Measurements from ENCODE around the gene TNS4. TPM values are rescaled to one million over a fixed set of nuclear protein-coding genes. Genes with fewer than 3 reads are reported as not detected.

TNS4 gene
- polyA plus RNA-seq, 2 donors: 25.4 to 74.8 TPM

DNA sequence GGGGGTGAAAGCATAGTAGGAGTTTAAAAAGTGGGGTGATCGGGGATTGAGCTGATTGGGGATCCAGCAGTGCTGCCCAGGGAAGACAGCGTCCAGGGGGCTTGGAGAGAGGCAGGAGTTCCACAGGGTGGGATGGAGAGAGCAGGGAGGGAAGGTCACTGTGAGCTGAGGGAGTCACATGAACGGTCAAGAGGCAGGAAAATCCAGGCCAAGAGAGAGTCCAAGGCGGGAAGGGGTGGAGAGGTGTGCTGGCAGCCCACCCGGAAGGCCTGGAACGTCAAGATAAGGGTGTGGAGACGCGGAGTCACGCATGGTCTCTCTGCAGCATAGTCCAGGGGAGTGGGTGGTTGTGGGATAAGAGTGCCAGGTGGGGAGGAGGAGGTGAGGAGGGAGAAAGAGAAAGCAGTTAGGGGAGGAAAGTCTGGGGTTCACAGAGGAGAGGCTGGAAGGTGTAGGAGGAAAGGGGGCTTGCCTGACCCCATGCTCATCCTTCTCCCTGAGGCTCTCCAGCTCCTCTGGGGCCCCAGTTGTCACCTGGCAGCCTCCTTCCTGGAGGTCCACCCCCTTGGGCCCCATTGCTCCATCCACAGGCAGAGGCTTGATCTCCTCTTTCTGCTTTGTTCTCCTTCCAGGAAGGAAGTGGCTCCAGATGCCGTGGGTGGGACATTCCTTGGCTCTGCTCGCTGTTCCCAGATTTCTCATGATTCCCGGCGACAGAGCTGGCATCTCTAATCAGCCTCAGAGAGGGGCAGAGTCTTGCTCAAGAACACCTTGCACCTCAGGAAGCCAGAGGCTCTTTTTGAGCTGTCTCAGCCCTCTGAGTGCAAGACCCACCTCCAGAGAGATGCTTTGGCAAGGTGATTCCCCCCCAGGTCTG lies 35.1 kb upstream of the TNS4 start:
- 30 to 37% methylated on average over 13 of the region's 13 CpGs for WGBS, 2 donors
- Histone ChIP-seq H3K4me1 (ENCODE audit: control insufficient read depth in 2 of 2, insufficient read depth in 2 of 2, low read length in 1 of 2) (peaks cover 0 to 44% of the 10 kb centered on the region in 2 donors), H3K9me3 (ENCODE audit: control insufficient read depth in 2 of 2, insufficient read depth in 1 of 2, low read depth in 1 of 2, low read length in 1 of 2) (peaks cover 0 to 2% of the 10 kb centered on the region in 2 donors), H3K36me3 (ENCODE audit: control insufficient read depth in 2 of 2, insufficient read depth in 2 of 2, low read length in 1 of 2) (no peaks in the 10 kb centered on the region), H3K4me3 (ENCODE audit: low read depth in 1 of 2, low read length in 2 of 2) (no peak overlapping the region), H3K27ac (ENCODE audit: low read depth in 2 of 2, low read length in 1 of 2) (peak overlapping the region; percentile 81 to 83), H3K27me3 (ENCODE audit: control insufficient read depth in 1 of 2, insufficient read depth in 2 of 2, low read length in 2 of 2) (no peaks in the 10 kb centered on the region)

DNA sequence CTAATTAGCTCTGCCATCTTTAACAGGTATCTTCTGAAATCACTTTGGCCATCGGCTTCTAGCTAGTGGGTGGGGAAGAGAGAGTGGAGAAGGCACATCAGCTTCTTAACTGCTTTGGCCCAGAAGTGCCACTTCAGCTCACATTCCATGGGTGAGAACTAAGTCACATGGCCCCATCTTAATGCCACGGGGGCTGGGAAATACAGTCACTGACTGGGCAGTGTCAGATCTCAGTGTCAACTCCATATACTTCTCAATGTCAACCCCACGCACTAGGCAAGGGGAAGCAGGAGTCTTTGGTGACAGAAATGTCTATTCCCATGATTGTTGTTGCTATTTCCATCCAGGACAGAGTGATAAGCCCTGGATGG lies 34.5 kb upstream of the TNS4 start:
- 43 to 51% methylated on average over 3 of the region's 3 CpGs for WGBS, 2 donors
- Histone ChIP-seq H3K9me3 (ENCODE audit: control insufficient read depth in 2 of 2, insufficient read depth in 1 of 2, low read depth in 1 of 2, low read length in 1 of 2) (peaks cover 0 to 2% of the 10 kb centered on the region in 2 donors), H3K36me3 (ENCODE audit: control insufficient read depth in 2 of 2, insufficient read depth in 2 of 2, low read length in 1 of 2) (no peaks in the 10 kb centered on the region), H3K27me3 (ENCODE audit: control insufficient read depth in 1 of 2, insufficient read depth in 2 of 2, low read length in 2 of 2) (no peaks in the 10 kb centered on the region), H3K4me3 (ENCODE audit: low read depth in 1 of 2, low read length in 2 of 2) (no peak overlapping the region), H3K27ac (ENCODE audit: low read depth in 2 of 2, low read length in 1 of 2) (peak overlapping the region; percentile 81 to 83), H3K4me1 (ENCODE audit: control insufficient read depth in 2 of 2, insufficient read depth in 2 of 2, low read length in 1 of 2) (peaks cover 0 to 41% of the 10 kb centered on the region in 2 donors)

DNA sequence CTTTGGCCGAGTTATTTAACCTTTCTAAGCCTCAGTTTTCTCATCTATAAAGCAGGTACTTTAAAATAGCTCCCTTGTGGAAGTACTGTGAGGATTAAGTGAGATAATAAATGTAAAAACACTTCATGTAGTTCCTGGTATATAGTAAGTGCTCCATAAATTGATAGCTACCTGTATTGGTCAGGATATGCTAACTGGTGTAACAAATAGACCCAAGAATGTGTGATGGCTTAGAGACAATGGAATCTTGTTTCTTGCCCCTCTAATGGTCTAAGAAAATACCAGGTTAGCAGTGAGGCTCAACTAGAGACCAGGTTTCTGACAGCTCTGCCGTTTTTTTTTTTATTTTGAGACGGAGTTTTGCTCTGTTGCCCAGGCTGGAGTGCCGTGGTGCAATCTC lies 34.0 kb upstream of the TNS4 start:
- Histone ChIP-seq H3K4me3 (ENCODE audit: low read depth in 1 of 2, low read length in 2 of 2) (no peak overlapping the region), H3K9me3 (ENCODE audit: control insufficient read depth in 2 of 2, insufficient read depth in 1 of 2, low read depth in 1 of 2, low read length in 1 of 2) (peaks cover 0 to 2% of the 10 kb centered on the region in 2 donors), H3K4me1 (ENCODE audit: control insufficient read depth in 2 of 2, insufficient read depth in 2 of 2, low read length in 1 of 2) (peaks cover 0 to 43% of the 10 kb centered on the region in 2 donors), H3K27me3 (ENCODE audit: control insufficient read depth in 1 of 2, insufficient read depth in 2 of 2, low read length in 2 of 2) (no peaks in the 10 kb centered on the region), H3K27ac (ENCODE audit: low read depth in 2 of 2, low read length in 1 of 2) (peak overlapping the region in 1 of 2 donors; percentile 83), H3K36me3 (ENCODE audit: control insufficient read depth in 2 of 2, insufficient read depth in 2 of 2, low read length in 1 of 2) (no peaks in the 10 kb centered on the region)
- 87% methylated on average over 4 of the region's 4 CpGs for WGBS, 2 donors

DNA sequence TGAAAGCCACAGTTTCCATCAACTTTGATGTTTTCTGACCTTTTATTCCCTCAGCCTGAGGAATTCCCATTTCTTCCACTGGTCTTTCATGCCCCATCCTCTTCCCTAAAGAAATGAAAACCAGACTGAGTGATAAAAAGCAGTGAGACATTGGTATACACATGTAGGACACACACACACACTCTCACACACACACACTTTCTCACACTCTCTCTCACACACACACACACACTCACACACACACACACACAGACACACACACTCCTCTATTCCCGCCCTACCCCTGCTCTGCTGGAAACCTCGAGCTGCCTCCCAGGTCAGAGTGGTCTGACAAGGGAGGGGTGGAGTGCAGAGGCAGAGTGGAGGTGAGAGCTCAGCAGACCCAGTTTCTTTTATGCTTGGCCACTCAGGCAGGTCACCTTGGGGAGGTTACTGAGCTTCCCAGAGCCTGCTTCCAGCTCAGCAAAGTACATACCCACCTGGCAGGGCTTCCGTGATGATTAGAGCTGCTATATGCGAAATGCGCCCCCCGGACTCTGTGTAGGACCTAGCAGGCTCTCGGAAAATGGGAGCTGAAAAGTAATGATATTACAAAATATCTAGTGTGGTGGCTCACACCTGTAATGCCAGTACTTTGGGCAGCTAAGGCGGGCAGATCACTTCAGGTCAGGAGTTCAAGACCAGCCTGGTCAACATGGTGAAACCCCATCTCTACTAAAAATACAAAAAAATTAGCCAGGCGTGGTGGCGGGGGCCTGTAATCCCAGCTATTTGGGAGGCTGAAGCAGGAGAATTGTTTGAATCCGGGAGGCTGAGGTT lies 33.2 kb upstream of the TNS4 start:
- H3K4me1 ChIP-seq (ENCODE audit: control insufficient read depth in 2 of 2, insufficient read depth in 2 of 2, low read length in 1 of 2): peaks cover 0 to 41% of the 10 kb centered on the region in 2 donors
- WGBS, 2 donors: 78 to 83% methylated on average over 11 of the region's 11 CpGs
- no peaks in the 10 kb centered on the region for H3K36me3 ChIP-seq (ENCODE audit: control insufficient read depth in 2 of 2, insufficient read depth in 2 of 2, low read length in 1 of 2)
- peak overlapping the region; percentile 46 to 78 for H3K27ac ChIP-seq (ENCODE audit: low read depth in 2 of 2, low read length in 1 of 2)
- no peaks in the 10 kb centered on the region for H3K9me3 ChIP-seq (ENCODE audit: control insufficient read depth in 2 of 2, insufficient read depth in 1 of 2, low read depth in 1 of 2, low read length in 1 of 2)
- H3K27me3 ChIP-seq (ENCODE audit: control insufficient read depth in 1 of 2, insufficient read depth in 2 of 2, low read length in 2 of 2): no peaks in the 10 kb centered on the region
- no peak overlapping the region for H3K4me3 ChIP-seq (ENCODE audit: low read depth in 1 of 2, low read length in 2 of 2)

DNA sequence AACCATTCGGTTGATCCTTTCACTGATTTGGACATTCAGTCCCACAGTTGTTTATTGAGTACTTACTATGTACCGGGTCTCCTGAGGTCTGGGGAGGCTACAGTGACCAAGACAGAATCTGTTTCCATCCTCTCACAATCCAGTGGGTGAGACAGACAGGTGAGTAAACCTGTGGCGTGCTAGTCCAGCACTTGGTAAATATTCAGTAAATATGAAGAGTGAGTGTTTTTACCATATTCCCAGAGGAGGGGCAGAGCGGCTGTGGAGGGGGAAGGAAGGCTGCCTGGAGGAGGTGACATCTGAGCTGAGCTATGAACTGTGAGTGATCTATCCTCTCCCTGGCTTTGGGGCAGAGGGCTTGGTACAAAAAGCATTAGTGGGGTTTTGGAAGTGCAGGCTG lies 32.5 kb upstream of the TNS4 start:
- Histone ChIP-seq H3K4me3 (ENCODE audit: low read depth in 1 of 2, low read length in 2 of 2) (no peak overlapping the region), H3K9me3 (ENCODE audit: control insufficient read depth in 2 of 2, insufficient read depth in 1 of 2, low read depth in 1 of 2, low read length in 1 of 2) (no peaks in the 10 kb centered on the region), H3K27me3 (ENCODE audit: control insufficient read depth in 1 of 2, insufficient read depth in 2 of 2, low read length in 2 of 2) (no peaks in the 10 kb centered on the region), H3K27ac (ENCODE audit: low read depth in 2 of 2, low read length in 1 of 2) (peak overlapping the region; percentile 40 to 78), H3K36me3 (ENCODE audit: control insufficient read depth in 2 of 2, insufficient read depth in 2 of 2, low read length in 1 of 2) (no peaks in the 10 kb centered on the region), H3K4me1 (ENCODE audit: control insufficient read depth in 2 of 2, insufficient read depth in 2 of 2, low read length in 1 of 2) (peaks cover 0 to 36% of the 10 kb centered on the region in 2 donors)
- WGBS, 2 donors: 53 to 59% methylated on average over 4 of the region's 4 CpGs

DNA sequence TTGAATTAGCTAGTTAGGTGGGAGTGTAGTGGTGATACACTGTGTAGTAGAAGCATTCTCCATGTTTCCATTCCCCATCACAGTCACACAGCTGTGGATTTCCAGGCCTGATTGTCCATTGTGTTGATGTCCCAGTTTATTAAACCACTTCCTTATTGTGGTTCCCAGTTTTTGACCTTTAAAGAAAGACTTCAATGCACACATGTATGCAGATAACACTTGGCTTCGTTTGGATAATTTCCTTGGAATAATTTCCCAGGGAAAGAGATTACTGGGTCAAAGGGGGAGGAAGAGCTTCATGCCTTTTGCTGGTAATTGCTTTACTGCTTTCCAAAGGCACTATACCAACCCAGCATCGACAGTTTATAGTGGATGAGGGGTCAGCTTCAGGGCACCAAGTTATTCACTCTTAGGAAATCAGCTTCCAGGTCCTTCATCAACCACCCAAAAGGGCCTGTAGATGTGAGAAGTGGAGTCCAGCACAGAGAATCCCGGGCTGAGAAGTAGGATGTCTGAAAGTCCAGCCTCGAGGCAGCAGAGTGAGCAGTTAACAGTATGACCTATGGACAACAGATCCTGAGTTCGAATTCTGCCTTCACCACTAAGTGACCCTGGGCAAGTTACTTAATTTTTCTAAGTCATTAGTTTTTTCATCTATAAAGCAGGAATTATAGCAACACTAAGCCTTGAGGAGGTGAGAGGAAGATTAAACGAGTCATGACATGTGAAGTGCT lies 31.3 kb upstream of the TNS4 start:
- H3K9me3 ChIP-seq (ENCODE audit: control insufficient read depth in 2 of 2, insufficient read depth in 1 of 2, low read depth in 1 of 2, low read length in 1 of 2): no peaks in the 10 kb centered on the region
- WGBS, 2 donors: 36 to 40% methylated on average over 6 of the region's 6 CpGs
- no peak overlapping the region for H3K4me3 ChIP-seq (ENCODE audit: low read depth in 1 of 2, low read length in 2 of 2)
- H3K27ac ChIP-seq (ENCODE audit: low read depth in 2 of 2, low read length in 1 of 2): peak overlapping the region; percentile 47 to 67
- no peaks in the 10 kb centered on the region for H3K27me3 ChIP-seq (ENCODE audit: control insufficient read depth in 1 of 2, insufficient read depth in 2 of 2, low read length in 2 of 2)
- H3K4me1 ChIP-seq (ENCODE audit: control insufficient read depth in 2 of 2, insufficient read depth in 2 of 2, low read length in 1 of 2): peaks cover 0 to 28% of the 10 kb centered on the region in 2 donors
- no peaks in the 10 kb centered on the region for H3K36me3 ChIP-seq (ENCODE audit: control insufficient read depth in 2 of 2, insufficient read depth in 2 of 2, low read length in 1 of 2)

DNA sequence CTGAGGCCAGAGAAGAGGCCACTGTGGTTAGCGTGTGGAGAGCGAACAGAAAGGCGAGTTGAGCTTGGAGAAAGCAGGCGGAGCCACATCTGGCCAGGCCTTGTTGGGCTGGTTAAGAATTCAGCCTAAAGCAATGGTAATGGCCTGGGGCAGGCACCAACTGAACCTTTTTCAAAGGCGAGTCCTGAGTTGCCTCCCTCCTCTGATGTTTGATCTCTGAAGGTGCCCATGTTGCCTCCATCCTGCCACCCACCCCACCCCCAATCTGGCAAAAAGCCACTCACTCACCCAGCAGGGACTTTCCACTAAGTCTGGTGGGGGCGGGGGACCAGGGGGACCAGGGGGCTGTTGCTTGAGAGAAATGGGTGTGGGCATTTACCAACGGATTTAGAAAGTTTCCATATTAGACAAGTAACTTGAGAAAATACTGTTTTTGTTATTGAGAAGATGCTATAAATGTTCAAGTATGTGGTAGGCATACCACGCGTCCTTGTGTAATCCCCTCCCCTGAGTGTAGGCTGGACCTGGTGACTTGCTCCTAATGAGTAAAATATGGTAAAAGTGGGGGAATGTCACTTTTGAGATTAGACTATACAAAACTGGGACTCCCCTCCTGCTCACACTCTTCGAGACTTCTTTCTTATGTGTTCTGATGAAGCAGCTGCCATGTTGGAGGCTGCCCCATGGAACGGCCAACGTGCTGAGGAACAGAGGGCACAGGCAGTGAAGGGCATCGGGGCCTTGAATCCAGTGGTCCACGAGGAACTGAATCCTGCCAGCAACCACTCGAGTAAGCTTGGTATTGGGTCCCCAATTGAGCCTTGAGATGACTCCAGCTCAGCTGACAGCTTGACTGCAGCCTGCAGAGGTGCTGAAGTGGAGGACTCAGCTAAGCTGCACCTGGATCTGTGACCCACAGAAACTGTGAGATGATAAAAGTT lies 29.9 kb upstream of the TNS4 start:
- Histone ChIP-seq H3K27me3 (ENCODE audit: control insufficient read depth in 1 of 2, insufficient read depth in 2 of 2, low read length in 2 of 2) (no peaks in the 10 kb centered on the region), H3K9me3 (ENCODE audit: control insufficient read depth in 2 of 2, insufficient read depth in 1 of 2, low read depth in 1 of 2, low read length in 1 of 2) (no peaks in the 10 kb centered on the region), H3K27ac (ENCODE audit: low read depth in 2 of 2, low read length in 1 of 2) (peak overlapping the region; percentile 1 to 80), H3K4me3 (ENCODE audit: low read depth in 1 of 2, low read length in 2 of 2) (no peak overlapping the region), H3K36me3 (ENCODE audit: control insufficient read depth in 2 of 2, insufficient read depth in 2 of 2, low read length in 1 of 2) (no peaks in the 10 kb centered on the region), H3K4me1 (ENCODE audit: control insufficient read depth in 2 of 2, insufficient read depth in 2 of 2, low read length in 1 of 2) (peaks cover 0 to 22% of the 10 kb centered on the region in 2 donors)
- 66 to 68% methylated on average over 15 of the region's 15 CpGs for WGBS, 2 donors

DNA sequence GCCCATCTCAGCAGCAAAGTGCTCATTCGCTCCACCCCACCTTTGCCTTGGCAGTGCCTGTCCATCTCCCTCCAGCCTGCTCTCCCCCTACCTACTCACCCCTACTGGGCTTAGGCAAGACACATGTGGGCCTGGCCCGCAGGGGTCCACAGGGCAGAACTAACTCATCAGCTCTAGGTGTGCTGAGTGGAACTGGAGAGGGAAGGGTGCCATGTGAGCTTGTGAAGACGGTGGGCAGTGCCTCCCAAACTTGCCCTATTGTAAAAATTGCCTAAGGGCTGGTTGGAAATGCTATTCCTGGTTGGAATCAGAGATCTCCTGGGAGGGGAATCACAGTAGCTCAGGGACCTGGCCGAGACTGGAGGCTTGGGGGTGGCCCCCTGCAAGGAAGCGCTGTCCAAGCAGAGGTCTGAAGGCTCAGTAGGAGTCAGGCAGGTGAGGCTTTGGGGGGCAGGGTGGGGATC lies 29.1 kb upstream of the TNS4 start:
- 72 to 87% methylated on average over 5 of the region's 5 CpGs for WGBS, 2 donors
- Histone ChIP-seq H3K4me1 (ENCODE audit: control insufficient read depth in 2 of 2, insufficient read depth in 2 of 2, low read length in 1 of 2) (peaks cover 0 to 16% of the 10 kb centered on the region in 2 donors), H3K9me3 (ENCODE audit: control insufficient read depth in 2 of 2, insufficient read depth in 1 of 2, low read depth in 1 of 2, low read length in 1 of 2) (no peaks in the 10 kb centered on the region)

More for the DNA sequence above, 29.1 kb upstream of the TNS4 start:
- Histone ChIP-seq H3K27ac (ENCODE audit: low read depth in 2 of 2, low read length in 1 of 2) (peak overlapping the region; percentile 1 to 80), H3K4me3 (ENCODE audit: low read depth in 1 of 2, low read length in 2 of 2) (no peak overlapping the region), H3K27me3 (ENCODE audit: control insufficient read depth in 1 of 2, insufficient read depth in 2 of 2, low read length in 2 of 2) (no peaks in the 10 kb centered on the region), H3K36me3 (ENCODE audit: control insufficient read depth in 2 of 2, insufficient read depth in 2 of 2, low read length in 1 of 2) (no peaks in the 10 kb centered on the region)

All from esophagus (tissue), 2 donors.